Activated T-cell treated with anti-CD3 and anti-CD28 coated beads for 24 hours (primary cell): ENCODE results near the gene KRT74.

ENCODE experiments used
- DNase-seq: peaks from one replicate; pipeline ENCODE4 v3.0.0-alpha.2; 2020; ENCODE audit warnings: low read depth

The KRT74 gene

DNA sequence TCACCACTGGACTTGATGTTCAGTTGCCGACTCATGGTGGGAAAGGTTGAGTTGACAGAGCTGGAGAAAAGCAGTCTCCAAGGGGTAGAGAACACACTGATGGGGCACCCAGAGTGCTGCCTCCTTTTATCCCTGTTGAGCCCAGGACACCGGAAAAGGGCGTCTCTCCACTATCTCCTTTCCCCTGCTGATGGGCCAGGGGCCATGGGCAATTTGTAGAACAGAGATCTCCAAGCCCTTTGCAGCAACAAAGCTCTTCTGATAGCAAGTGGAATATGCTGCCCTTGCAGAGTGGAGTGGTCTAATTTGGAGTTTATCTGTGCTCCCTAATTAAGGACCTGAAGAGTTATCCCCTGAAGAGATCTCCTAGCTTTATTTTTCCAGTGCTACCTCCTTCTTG lies at the start of gene KRT74:
Gene KRT74, minus strand, starts transcription at position 101 of the 400 bp plus-strand sequence. Its CDS starts 66 bp downstream, at position 35.
- DNase-seq: no peak

DNA sequence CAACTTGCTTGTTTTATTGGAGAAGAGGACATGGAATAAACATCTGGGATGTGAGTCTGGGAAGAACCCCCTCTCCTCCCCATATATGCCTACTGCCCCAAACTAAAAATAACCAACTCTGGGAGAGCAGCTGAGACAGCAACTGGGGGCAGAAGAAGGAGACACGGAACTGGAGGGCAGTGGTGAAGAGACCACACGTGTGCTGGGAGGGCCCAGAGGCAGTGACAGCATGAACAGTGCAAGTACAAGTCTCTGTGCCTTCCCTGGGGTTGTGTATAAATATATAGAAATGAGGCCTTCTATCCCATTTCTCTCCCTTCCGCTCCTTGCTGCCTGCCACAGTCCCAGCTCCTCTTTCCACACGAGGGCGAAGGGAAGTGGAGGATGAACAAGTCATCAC lies 48.7 kb upstream of the KRT74 start:
- DNase-seq: no peak

DNA sequence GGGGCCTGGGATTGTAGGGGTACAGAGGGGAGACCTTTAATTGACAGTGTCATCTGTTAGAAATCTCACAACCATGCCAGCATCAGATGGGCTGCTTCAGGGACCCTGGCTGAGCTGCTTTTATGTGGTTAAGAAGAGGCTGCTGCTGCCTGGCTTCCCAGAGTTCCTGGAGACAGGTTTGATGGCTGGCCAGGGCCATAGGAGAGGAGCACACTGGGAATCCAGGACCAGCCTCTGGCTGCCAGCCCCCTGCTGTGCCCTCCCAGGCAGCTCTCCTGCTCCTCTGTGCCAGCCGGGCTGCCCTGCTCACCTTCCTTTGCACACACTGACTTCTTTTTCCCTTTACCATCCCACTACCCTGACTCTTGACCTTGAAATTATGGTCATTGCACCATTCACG lies 45.2 kb upstream of the KRT74 start:
- DNase-seq: no peak

DNA sequence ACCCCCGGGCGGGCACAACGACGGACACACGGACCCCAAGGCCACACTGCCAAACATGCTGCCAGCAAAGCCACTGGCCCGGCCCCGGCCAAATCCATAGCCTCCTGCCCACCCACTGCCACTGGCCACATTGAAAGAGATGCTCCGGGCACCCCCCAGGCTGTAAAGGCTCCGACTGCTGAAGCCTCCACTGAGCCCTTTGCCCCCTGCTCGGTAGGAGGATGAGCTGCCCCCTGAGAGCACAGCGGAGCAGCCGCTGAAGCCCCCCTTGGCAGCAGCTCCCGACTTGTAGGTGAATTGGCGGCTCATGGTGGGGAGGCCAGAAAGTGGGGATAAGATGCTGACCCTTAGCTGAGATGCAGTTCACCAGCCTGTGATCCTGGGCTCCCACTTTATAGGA lies 44.6 kb upstream of the KRT74 start, which contains the start of gene KRT73:
Gene KRT73, minus strand, starts transcription at position 344 of the 400 bp plus-strand sequence. Its CDS starts 35 bp downstream, at position 309.
- no peak for DNase-seq

DNA sequence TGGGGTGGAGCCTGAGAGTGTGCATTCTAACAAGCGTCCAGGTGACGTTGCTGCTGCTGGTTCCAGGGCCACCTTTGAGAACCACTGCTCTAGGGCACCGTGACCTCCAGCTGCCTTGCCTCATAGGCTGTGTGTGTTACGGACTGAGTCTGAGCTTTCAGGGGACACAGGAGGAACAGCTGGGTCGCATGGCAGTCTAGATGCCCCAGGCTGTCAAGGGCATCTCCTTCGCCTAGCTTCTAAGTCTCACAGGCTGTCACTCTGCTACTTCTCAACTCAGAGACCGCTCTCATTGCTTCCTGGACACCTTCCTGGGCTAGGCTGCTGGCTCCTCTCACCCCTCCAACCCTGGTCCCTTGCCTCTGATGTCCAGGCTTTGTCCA lies 43.8 kb upstream of the KRT74 start:
- no peak for DNase-seq

DNA sequence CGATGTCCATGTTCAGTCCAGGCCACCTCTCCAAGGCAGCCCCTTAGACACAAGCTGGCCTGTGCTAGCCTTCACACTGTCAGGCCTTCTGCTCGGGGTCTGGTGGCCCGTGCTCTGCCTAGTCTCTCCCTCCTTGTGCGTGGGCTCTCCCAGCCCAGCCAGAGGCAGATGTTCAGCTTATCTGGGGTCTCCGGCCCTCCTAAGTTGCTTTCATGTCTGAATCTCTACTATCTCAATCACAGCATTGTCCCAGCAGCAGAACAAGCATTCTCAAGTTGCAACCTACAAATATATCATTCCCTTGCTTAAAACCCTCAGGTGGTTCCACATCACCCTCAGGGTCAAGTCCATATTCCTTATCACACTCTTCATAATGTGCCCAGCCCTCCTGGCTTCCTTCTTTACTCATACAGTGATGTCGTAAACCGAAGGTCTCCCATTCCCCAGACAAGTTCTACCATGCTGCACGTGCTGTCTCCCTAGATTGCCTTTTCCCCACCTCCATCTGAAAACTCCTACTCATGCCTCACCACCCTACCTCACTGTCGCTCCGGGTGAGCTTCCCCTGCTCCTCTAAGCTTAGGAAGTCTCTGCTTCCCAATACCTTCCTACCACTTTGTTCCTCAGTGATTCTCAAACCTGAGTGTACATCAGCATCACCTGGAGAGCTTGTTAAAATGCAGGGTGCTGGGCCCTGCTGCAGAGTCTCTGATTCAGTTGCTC lies 43.2 kb upstream of the KRT74 start:
- no peak for DNase-seq

DNA sequence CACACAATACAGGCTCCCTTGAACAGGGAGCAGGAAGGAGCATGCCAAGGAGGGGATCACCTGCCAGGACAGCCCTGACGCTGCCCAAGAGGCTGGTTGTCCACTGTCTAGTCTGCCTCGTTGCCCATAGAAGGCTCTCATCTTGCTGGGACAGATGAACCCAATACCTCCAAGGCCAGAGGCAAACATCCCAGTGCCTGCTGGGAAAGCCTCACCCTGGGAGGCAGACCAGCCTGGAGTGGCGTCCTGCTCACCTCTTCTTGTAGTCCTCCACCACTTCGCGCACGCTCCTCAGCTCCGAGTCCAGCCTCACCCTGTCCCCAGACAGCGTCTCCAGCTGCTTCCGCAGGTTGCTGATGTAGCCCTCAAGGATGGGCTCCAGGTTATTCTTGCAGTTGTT lies 42.3 kb upstream of the KRT74 start:
- no peak for DNase-seq

DNA sequence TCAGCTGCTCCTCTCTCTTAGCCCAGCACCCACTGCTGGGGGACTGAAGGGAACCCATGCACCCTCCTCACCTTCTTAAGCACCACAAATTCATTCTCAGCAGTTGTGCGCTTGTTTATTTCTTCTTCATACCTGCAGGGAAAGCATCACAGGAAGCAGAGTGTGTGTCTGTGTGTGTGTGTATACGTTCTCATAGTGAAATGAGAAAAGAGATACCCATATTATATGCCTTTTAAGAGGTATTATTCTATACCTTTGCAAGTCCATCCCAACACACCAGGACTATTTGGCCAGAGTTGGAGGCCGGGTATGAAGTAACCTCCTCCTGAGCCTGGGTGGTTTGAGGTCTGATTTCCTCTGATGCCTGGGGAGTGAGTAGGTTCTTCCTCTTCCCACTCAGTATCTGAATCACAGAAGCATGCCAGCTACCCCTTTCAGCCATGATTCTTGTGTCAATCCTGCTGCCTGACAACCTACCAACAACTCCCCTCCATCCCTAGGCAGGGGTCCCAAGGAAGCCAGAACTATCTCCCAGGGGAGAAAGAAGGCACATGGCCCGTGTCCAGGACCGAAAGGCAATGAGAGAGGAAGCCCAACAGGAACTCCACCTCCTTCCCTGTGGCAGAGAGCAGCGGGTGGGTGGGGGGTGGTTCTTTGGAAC lies 41.7 kb upstream of the KRT74 start:
- no peak for DNase-seq

DNA sequence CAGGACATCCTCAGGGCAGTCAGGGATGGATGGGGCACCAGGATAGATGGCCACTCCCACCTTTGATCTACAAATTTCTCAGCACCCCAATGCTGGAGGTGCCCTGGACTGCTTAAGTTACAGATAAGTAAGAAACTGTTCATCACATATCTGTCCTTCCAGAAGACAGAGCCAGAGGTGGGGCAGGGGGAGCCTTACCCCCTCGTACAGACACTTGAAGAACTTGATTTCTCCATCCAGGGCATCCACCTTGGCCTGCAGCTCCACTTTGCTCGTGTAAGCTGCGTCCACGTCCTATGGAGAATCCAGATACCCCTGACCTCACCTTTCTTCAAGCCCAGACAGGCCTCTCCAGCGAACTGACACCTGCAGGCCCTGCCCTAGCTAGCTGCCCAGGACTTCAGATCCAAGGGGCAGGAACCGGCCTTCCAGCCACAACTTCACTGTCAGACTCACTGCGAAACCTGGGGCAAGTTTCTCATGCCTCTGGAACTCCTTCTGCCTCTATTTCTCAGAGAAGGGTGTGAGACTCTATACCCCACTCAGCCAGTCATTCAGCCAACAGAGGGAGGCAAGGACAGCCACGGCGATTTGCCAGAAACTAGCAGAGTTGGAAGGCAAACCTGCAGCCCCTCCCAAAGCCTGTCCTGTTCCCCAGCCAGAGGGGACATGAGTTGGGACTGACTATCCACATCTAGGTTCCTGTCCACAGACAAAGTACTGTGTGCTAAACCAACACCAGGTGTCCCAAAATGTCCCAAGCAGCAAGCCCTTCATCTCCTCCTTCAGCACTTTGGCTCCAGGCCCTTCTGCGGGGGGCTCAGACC lies 41.0 kb upstream of the KRT74 start:
- DNase-seq: no peak

DNA sequence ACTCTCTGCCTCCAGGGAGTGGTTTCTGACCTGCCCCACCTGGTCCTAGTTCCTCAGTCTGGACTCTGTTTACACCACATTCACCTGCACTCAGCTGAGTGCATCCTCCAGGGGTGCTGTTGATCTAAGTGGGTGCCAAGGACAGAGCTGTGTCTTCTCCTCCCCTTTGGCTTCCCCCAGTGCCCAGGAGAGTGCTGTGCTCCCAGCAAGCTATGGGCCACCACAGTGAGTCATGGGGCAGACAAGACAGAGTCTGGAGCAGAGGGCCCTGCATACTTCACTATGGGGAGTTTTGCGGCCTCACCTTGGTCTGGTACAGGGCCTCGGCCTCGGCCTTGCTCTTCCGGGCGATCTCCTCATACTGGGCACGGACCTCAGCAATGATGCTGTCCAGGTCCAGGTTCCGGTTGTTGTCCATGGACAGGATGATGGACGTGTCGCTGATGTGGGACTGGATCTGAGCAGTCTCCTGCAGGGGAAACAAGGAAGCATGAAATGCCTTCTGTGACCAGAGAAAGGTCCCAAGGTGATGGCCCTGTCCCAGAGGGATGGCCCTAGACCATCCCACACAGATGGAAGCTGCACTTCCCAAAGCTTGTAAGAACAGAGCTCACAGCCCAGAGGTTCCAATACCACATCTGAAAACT lies 39.9 kb upstream of the KRT74 start:
- no peak for DNase-seq

DNA sequence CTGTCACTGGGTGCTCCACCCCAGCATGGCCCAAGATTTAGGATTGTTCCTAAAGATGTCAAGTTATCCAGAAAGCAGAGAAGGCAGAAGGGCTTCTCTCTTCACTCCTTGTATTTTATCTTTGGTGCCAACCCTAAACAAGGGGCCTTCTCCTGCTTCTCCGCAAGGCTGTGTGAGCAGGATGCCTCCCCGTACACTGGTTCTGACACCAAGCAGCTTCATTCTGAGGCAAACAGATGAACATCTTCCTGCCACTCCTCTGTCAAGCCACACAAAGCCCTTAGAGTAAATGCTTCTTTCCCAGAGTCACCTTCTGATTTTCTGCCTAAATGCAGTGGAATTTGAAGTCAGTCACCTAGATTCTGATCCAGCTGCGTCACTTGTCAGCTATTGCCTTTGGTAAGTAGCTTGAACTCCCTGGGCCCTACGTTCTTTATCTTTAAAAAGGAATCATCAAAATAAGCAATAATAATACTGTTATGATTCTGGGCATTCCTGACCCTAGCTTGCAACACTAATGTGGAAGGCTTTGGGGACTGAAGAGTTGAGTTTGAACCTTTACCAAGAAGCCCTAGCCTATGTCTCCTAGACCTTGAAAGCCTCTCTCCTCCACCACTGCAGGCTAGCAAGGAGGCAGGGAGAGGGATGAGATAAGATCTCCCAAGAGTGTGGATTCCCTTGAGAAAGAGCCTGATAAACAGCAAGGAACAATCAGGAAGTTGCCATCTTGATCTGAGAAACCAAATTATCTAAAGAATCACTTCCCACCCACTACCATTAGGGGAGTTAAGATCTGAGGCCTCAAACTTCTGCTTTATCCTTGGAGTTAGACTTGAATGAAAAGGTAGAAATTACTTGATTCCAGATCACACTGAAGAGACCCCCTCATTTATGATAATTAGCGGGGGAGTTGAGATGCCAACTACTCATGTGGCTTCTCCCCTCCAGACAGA lies 39.1 kb upstream of the KRT74 start:
- no peak for DNase-seq

DNA sequence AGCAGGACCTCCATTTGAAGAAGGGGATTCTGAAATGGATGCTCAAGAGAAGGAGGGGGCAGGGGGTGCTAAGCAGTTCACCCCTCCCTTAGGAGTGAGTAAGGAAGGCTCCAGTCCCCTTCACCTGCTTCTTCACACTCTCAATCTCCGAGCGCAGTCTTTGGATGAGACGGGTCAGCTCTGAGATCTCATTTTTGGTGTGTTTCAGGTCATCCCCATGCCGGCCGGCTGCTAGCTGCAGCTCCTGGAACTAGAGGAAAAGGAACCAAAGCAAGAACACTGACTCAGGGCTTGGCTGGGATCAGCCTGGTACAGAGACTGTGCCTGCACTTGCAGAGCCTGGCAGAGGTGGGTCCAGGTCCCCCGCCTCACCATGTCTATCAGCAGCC lies 37.4 kb upstream of the KRT74 start:
- no peak for DNase-seq

DNA sequence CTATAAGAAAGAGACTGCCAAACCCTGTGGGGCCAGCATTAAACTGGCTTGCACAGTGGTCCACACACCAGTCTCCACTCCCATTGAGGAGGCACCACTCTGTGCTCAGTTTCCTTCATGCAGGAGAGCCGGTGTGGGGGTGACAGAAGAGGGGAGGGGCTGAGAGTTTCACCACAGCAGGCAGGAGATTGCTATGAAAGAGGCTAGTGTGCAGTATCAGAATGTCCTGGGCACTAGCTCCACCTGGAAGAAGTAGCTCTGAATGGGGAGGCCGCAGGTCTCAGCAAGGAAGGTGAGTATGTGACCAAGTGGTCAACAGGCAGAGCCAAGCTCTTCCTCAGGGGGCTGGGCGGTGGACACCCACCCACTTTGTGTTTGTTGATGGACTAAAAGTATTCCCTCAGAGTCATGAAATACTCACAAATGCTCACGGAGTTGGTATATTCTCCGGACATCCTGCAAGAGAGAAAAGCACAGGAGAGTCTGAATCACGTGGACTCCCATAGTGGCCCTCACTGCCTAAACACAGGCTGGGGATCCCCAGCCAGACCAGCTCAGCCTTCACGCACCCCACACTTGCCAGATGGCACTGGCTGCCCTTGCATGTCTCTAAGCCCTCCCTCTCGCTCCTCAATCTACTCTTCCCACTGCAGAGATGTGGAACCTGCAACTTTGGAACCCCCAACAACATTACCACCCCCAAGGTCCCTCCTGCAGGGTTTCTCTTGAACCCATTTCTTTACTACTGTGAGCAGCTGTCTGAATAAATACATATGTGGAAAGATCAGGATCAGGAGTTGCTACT lies 35.4 kb upstream of the KRT74 start:
- no peak for DNase-seq

DNA sequence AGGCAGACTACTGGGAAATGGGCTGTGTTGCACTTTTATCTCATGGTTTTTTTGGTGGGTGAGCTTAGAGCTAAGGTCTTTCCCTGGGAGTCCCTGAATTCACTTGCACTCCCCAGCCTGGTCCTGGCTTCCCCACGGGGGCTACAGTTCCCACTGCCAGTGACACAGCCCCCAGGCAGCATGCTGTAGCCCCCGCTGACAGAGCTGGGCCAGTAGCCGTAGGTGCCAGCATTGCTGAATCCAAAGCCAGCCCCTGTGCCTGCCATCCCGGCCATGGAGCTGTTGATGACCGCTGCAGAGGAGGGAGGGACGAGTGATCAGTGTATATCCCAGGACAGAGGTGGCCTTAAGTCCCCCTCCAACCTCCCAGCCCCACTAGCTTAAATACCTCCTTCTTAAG lies 34.5 kb upstream of the KRT74 start:
- no peak for DNase-seq

DNA sequence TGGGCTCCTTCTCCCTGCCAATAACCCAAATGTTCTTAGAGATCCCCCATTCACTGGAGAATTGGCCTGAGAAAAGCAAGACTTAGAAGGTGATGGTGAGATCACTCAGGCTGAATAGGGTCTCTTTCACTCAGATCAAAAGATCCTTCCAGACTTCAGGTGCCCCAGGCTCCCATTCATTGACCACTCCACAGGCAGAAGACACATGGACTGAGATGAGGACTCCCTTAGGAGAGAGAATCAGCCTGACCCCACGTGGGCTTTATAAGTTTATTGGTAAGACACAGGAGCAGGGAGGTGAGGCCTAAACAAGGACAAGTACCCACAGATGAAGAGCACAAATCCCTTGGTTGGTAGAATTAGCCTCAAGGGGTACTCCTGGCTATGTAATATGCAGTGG lies 33.7 kb upstream of the KRT74 start:
- no peak for DNase-seq

DNA sequence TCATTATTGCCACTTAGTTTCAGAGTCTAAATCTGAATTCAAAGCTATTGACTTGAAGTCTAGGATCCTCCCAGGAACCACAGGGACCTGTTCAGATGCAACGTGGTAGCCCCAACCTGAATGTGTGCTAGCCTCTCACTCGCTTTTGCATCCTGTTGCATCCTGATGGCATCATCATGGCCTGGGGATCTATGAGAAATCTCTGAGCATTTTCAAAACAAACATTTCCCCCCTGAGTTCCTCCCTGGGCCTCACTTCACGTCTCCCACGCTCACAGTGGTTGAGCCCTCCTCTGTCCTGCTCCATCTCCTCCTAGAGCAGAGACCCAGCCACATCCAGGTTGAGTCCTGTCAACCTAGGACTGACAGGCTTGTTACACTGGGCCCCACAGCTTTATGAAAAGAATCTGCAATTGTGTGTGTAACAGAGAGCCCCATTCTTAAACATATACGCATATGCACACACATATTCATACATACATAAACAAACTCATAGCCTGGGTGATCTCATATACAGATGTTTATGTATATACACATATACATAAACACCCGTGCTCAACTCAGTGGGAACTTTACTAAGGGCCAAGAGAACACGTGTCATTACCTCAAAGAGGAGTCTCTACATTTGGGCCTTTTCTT lies 33.1 kb upstream of the KRT74 start:
- no peak for DNase-seq

DNA sequence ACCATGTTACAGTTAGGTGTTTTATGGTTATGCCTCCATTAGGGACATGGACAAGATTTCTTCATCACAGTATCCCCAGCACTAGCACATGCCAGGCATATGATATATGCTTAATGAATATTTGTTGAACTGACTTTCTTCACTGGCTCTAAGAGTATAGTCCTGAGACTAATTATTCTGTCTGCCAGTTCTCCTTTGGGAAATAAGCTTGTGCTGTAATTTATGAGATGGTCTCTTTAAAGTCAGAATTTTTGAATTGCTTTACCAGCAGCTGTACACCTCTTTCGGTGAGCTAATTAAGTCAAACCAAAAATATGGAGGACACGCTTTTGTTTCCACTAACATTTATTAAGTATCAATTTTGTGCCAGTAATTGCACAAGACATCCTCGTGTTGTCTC lies 32.5 kb upstream of the KRT74 start:
- no peak for DNase-seq

DNA sequence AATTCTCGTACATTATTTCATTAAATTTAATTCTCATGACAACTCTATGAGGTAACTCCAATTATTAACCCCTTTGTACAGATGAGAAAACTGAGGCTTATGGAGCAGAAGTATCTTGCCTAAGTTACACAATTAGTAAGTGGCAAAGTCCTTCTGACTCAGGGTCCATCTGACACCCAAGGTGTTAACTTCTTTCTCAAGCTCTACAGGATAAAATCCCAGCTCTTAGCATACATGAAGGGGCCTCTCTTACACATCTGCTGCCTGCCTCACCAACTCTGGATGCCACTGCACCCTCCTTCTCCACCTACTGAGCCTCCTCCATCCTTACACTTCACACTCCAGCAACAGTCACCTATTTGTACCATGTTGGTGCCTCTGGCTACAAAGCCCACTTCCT lies 31.9 kb upstream of the KRT74 start:
- DNase-seq: no peak

DNA sequence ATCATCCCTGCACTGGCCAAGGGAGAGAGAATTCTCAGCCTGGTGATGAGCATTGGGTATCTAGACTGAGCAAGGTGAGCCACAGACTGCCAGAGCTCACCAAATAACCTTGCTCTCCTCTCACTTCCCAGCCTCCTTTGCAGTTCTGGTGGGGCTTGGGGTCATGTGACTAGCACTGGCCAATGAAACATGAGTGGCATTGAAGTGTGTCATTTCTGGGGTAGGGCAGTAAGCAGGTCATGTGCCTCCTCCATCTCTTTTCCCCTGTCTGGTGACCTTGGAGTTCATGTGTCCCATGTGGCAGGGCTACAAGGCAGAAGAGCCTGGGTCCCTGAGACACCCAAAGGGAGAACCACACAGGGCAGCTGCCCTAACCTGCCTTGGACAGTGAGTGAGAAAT lies 31.2 kb upstream of the KRT74 start:
- no peak for DNase-seq

DNA sequence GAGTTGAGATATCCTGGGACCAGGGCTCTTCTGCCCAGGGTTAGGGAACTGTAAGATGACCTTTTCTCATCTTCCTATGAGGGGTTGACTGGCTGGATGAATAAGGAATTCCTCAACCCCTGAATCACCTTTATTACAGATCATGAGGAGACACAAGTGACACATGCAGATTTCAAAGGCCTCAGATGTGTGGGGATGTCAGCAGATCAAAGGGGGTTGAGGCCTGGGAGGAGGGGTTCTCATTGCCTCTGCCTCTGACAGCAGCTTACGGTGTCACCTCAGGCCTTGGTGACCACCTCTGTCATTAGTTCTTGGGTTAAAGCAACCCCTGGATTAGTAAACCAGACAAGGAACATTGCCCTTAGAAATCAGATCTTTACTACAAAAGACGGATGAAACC lies 29.7 kb upstream of the KRT74 start:
- DNase-seq: no peak
